SU-DHL-6 (cell line): ENCODE results near the gene SCARB1.

Experiments used
- H2AFZ ChIP-seq: fragments of 200-600 bp; sonication (generic); 2 replicates; pipeline ENCODE4 v1.6.1; 2014; ENCODE audit warnings: low read depth, mild to moderate bottlenecking, moderate library complexity, mixed read lengths, antibody characterized with exemption, low read length; ENCODE audit not compliant: severe bottlenecking
- H3F3A ChIP-seq: fragments of 200-600 bp; shearing (Covaris generic); 2 replicates; pipeline ENCODE4 v1.6.0; 2016; ENCODE audit warnings: antibody characterized with exemption, mild to moderate bottlenecking; ENCODE audit not compliant: insufficient read depth
- H3K27ac ChIP-seq: fragments of 200-600 bp; sonication (generic); 2 replicates; pipeline ENCODE4 v1.5.1; 2016; ENCODE audit warnings: low read depth, mild to moderate bottlenecking, low read length, moderate library complexity, mixed read lengths
- H3K27me3 ChIP-seq: fragments of 200-600 bp; sonication (generic), shearing (Covaris generic); 2 replicates; pipeline ENCODE4 v1.6.0; 2014; ENCODE audit warnings: mild to moderate bottlenecking, low read length
- H3K36me3 ChIP-seq: fragments of 200-600 bp; sonication (generic); 2 replicates; pipeline ENCODE4 v1.6.1; 2014; ENCODE audit warnings: mild to moderate bottlenecking, low read length, mixed read lengths
- H3K4me2 ChIP-seq: fragments of 300-600, 200-600 bp; shearing (Covaris generic), sonication (generic); 2 replicates; pipeline ENCODE4 v1.6.0; 2014; ENCODE audit warnings: low read length, low read depth, mild to moderate bottlenecking; ENCODE audit not compliant: poor library complexity, severe bottlenecking
- H3K4me3 ChIP-seq: fragments of 200-600 bp; sonication (generic); 2 replicates; pipeline ENCODE4 v1.5.1; 2014; ENCODE audit warnings: antibody characterized with exemption, low read length, mild to moderate bottlenecking, mixed read lengths; ENCODE audit not compliant: insufficient read depth, poor library complexity, severe bottlenecking
- H3K79me2 ChIP-seq: fragments of 200-600 bp; sonication (generic); 2 replicates; pipeline ENCODE4 v1.6.1; 2014; ENCODE audit warnings: mild to moderate bottlenecking, low read length, moderate library complexity; ENCODE audit not compliant: insufficient read depth
- H3K9ac ChIP-seq: fragments of 200-600 bp; sonication (generic); 2 replicates; pipeline ENCODE4 v1.7.0; 2014; ENCODE audit warnings: mild to moderate bottlenecking, low read length
- H3K9me2 ChIP-seq: fragments of 200-600 bp; sonication (generic); replicated peaks from 2 replicates; pipeline ENCODE4 v1.6.1; 2014; ENCODE audit warnings: low read length; ENCODE audit not compliant: insufficient read depth
- H3K9me3 ChIP-seq: fragments of 200-600 bp; sonication (generic); 2 replicates; pipeline ENCODE4 v1.6.1; 2014; ENCODE audit warnings: low read length, mixed read lengths; ENCODE audit not compliant: insufficient read depth
- H4K20me1 ChIP-seq: fragments of 200-600 bp; sonication (generic); 2 replicates; pipeline ENCODE4 v1.6.1; 2014; ENCODE audit warnings: low read depth, mild to moderate bottlenecking, antibody characterized with exemption, low read length, moderate library complexity, mixed read lengths
- CTCF ChIP-seq: fragments of 200-600 bp; sonication (generic); IDR thresholded peaks from one replicate; pipeline ENCODE4 v1.5.1; 2017; ENCODE audit warnings: antibody characterized with exemption, mild to moderate bottlenecking, low read length, moderate library complexity; ENCODE audit not compliant: insufficient read depth, poor library complexity, severe bottlenecking
- EZH2phosphoT487 ChIP-seq: fragments of 200-600 bp; sonication (generic), shearing (Covaris generic); conservative IDR thresholded peaks from 2 replicates; pipeline ENCODE4 v1.6.1; 2018; ENCODE audit warnings: mild to moderate bottlenecking, antibody characterized with exemption, low read length, moderate library complexity, mixed read lengths

SCARB1 gene

GRCh38 chr12:124750787-124751471 lies 112.7 kb downstream of the SCARB1 start:
- Histone ChIP-seq H3F3A (no peaks in the 10 kb centered on the region), H3K79me2 (no peaks in the 10 kb centered on the region), H3K36me3 (no peaks in the 10 kb centered on the region), H3K4me2 (no peak overlapping the region), H4K20me1 (no peaks in the 10 kb centered on the region), H3K27me3 (no peaks in the 10 kb centered on the region), H3K4me3 (no peak overlapping the region), H3K27ac (no peak overlapping the region), H3K9me3 (no peaks in the 10 kb centered on the region), H3K9ac (no peak overlapping the region), H2AFZ (no peak overlapping the region), H3K9me2 (no peaks in the 10 kb centered on the region)
- TF ChIP-seq EZH2phosphoT487 (no peak), CTCF (no peak)

- Histone ChIP-seq H3K27ac (no peak overlapping the region), H2AFZ (no peak overlapping the region), H3K9me2 (no peaks in the 10 kb centered on the region), H3F3A (no peaks in the 10 kb centered on the region), H3K4me3 (no peak overlapping the region), H4K20me1 (no peaks in the 10 kb centered on the region), H3K79me2 (no peaks in the 10 kb centered on the region), H3K9me3 (no peaks in the 10 kb centered on the region), H3K27me3 (no peaks in the 10 kb centered on the region), H3K9ac (no peak overlapping the region), H3K4me2 (no peak overlapping the region), H3K36me3 (no peaks in the 10 kb centered on the region)
- no peak for TF ChIP-seq CTCF
- TF ChIP-seq EZH2phosphoT487, result no peak
Observed at GRCh38 chr12:124750149-124750656, 113.5 kb downstream of the SCARB1 start.

- Histone ChIP-seq H3K36me3 (no peaks in the 10 kb centered on the region), H4K20me1 (no peaks in the 10 kb centered on the region), H3K27me3 (no peaks in the 10 kb centered on the region), H3K79me2 (no peaks in the 10 kb centered on the region), H3K4me2 (no peak overlapping the region), H3K9me3 (no peaks in the 10 kb centered on the region), H2AFZ (no peak overlapping the region), H3K27ac (no peak overlapping the region), H3F3A (no peaks in the 10 kb centered on the region), H3K9ac (no peak overlapping the region), H3K9me2 (no peaks in the 10 kb centered on the region), H3K4me3 (no peak overlapping the region)
- TF ChIP-seq EZH2phosphoT487 (no peak), CTCF (no peak)
Observed at GRCh38 chr12:124749725-124750124, 113.9 kb downstream of the SCARB1 start.
